Activated CD4-positive, alpha-beta memory T cell treated with anti-CD3 and anti-CD28 coated beads for 36 hours (primary cell): ENCODE results near the gene SENP1. TPM values are rescaled to one million over a fixed set of nuclear protein-coding genes. Genes with fewer than 3 reads are reported as not detected.

Experiments
- CTCF ChIA-PET: fragments of 350-600 bp; sonication (Branson Sonifier 250); formaldehyde crosslinking; loops from one replicate; lab custom pipeline; 2021; ENCODE audit warnings: antibody characterized with exemption, inconsistent platforms; lab: Charles Lee
- POLR2A ChIA-PET: fragments of 350-600 bp; sonication (Branson Sonifier 250); formaldehyde crosslinking; loops from one replicate; lab custom pipeline; 2021; ENCODE audit warnings: antibody characterized with exemption; lab: Charles Lee
- DNase-seq: peaks from one replicate; pipeline ENCODE4 v3.0.0-alpha.2; 2020
- H3K27ac Mint-ChIP-seq: one replicate; pipeline ENCODE4 v1.8.0; 2021; ENCODE audit warnings: mixed read lengths
- H3K27me3 Mint-ChIP-seq: one replicate; pipeline ENCODE4 v1.8.0; 2021; ENCODE audit warnings: mixed read lengths
- H3K36me3 Mint-ChIP-seq: one replicate; pipeline ENCODE4 v1.8.0; 2021; ENCODE audit warnings: mixed read lengths
- H3K4me1 Mint-ChIP-seq: one replicate; pipeline ENCODE4 v1.8.0; 2021; ENCODE audit warnings: low read depth, mixed read lengths
- H3K4me3 Mint-ChIP-seq: one replicate; pipeline ENCODE4 v1.8.0; 2021; ENCODE audit warnings: mild to moderate bottlenecking, mixed read lengths
- H3K9me3 Mint-ChIP-seq: one replicate; pipeline ENCODE4 v1.8.0; 2021; ENCODE audit warnings: mixed read lengths
- intact Hi-C: fragments of 100-400 bp; cut with micrococcal nuclease; formaldehyde crosslinking; loops from one replicate; pipeline ENCODE4 v1.15.1; 2023
- total RNA-seq, 2 experiments: library from RNA; stranded (reverse); gene quantifications; one replicate each; pipeline ENCODE4 v1.2.3, GENCODE V29; 2021

Gene SENP1
- total RNA-seq, 2 experiments from 2014 or later = 37.7 to 41.6 TPM

GRCh38 chr12:48061938-48062719 is 43.8 kb downstream of the SENP1 start:
- H3K4me1 Mint-ChIP-seq = peaks cover 1% of the 10 kb centered on the region
- DNase-seq = no peak
- no peaks in the 10 kb centered on the region for H3K27me3 Mint-ChIP-seq
- intact Hi-C loops = no loop called here
- H3K27ac Mint-ChIP-seq = no peak overlapping the region
- CTCF ChIA-PET = no interaction called here
- H3K4me3 Mint-ChIP-seq = no peak overlapping the region
- POLR2A ChIA-PET = no interaction called here
- peaks cover 13% of the 10 kb centered on the region for H3K9me3 Mint-ChIP-seq
- H3K36me3 Mint-ChIP-seq = peaks cover 67% of the 10 kb centered on the region

GRCh38 chr12:48060474-48060873 is 45.4 kb downstream of the SENP1 start:
- Mint-ChIP-seq H3K27me3 (no peaks in the 10 kb centered on the region), H3K4me3 (no peak overlapping the region), H3K36me3 (peaks cover 63% of the 10 kb centered on the region), H3K27ac (no peak overlapping the region), H3K9me3 (peaks cover 13% of the 10 kb centered on the region), H3K4me1 (no peaks in the 10 kb centered on the region)
- no peak for DNase-seq
- intact Hi-C loops = no loop called here
- ChIA-PET CTCF (no interaction called here), POLR2A (no interaction called here)

GRCh38 chr12:48058771-48059170 is 47.1 kb downstream of the SENP1 start:
- intact Hi-C loops = no loop called here
- H3K27me3 Mint-ChIP-seq = no peaks in the 10 kb centered on the region
- no peak overlapping the region for H3K27ac Mint-ChIP-seq
- ChIA-PET POLR2A (no interaction called here), CTCF (no interaction called here)
- no peak overlapping the region for H3K4me3 Mint-ChIP-seq
- H3K36me3 Mint-ChIP-seq = peaks cover 48% of the 10 kb centered on the region
- no peak for DNase-seq
- H3K4me1 Mint-ChIP-seq = no peaks in the 10 kb centered on the region
- H3K9me3 Mint-ChIP-seq = peaks cover 13% of the 10 kb centered on the region

DNA sequence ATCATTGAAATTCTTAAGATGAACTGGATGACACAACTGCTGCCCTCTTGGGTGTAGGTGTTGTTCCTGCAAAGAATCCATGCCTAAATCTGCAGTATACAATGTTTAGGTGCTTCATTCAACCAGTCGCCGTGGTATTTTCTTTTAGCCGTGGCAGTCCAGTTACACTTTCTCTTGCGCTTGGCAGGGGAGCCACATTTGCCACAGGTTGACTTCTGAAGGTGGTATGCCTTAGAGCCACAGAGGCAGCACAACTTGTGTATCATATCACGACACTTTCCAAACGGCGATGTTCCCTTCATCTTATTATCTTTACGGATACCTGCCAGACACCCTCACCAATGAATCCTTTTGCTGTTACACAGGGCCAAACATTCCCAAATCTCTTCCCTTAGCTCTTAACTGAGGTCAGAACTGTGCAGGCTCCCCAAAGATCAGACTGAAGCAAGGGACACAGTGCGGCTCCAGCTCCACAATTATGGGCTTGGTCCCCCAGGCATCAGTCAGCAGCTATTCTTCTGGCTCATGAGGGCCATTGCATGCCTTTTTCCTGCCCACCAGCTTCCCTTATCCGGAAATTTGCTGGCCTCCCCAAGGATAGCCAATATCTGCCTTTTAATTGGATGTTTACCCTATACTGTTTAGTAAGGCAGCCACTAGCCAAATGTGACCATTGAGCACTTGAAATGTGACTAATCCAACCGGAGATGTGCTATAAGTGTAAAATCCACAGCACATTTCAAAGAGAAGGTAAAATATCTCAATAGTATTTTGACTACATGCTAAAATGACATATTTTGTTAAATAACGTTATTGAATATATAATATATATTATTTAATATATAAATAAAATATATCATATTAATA is 50.7 kb downstream of the SENP1 start:
- ChIA-PET POLR2A (no interaction called here), CTCF (interaction anchor here (1.1 kb wide), 1 partner anchor 134 kb away, joined by 3 read pairs; no protein-coding TSS in a partner anchor)
- H3K27ac Mint-ChIP-seq = no peak overlapping the region
- peaks cover 13% of the 10 kb centered on the region for H3K9me3 Mint-ChIP-seq
- intact Hi-C loops = no loop called here
- DNase-seq = peak; percentile 16
- no peaks in the 10 kb centered on the region for H3K4me1 Mint-ChIP-seq
- peaks cover 20% of the 10 kb centered on the region for H3K36me3 Mint-ChIP-seq
- no peak overlapping the region for H3K4me3 Mint-ChIP-seq
- H3K27me3 Mint-ChIP-seq = no peaks in the 10 kb centered on the region

GRCh38 chr12:48053883-48054282 is 52.0 kb downstream of the SENP1 start:
- no peak overlapping the region for H3K4me3 Mint-ChIP-seq
- intact Hi-C loops = no loop called here
- POLR2A ChIA-PET = no interaction called here
- no peak overlapping the region for H3K27ac Mint-ChIP-seq
- H3K27me3 Mint-ChIP-seq = no peaks in the 10 kb centered on the region
- no peak for DNase-seq
- H3K36me3 Mint-ChIP-seq = peaks cover 10% of the 10 kb centered on the region
- CTCF ChIA-PET = no interaction called here
- no peaks in the 10 kb centered on the region for H3K4me1 Mint-ChIP-seq
- H3K9me3 Mint-ChIP-seq = peaks cover 6% of the 10 kb centered on the region

GRCh38 chr12:48053122-48053521 is 52.8 kb downstream of the SENP1 start:
- ChIA-PET CTCF (interaction anchor here (0.6 to 1.7 kb wide), 2 partner anchors 33 to 90 kb away, joined by 3 to 8 read pairs; partner anchors contain the start of gene TMEM106C), POLR2A (no interaction called here)
- no peak overlapping the region for H3K4me3 Mint-ChIP-seq
- no peaks in the 10 kb centered on the region for H3K9me3 Mint-ChIP-seq
- H3K27ac Mint-ChIP-seq = no peak overlapping the region
- intact Hi-C loops = no loop called here
- H3K4me1 Mint-ChIP-seq = no peaks in the 10 kb centered on the region
- H3K27me3 Mint-ChIP-seq = no peaks in the 10 kb centered on the region
- peaks cover 8% of the 10 kb centered on the region for H3K36me3 Mint-ChIP-seq
- DNase-seq = no peak

- H3K36me3 Mint-ChIP-seq = peaks cover 9% of the 10 kb centered on the region
- H3K27me3 Mint-ChIP-seq = no peaks in the 10 kb centered on the region
- H3K27ac Mint-ChIP-seq = no peak overlapping the region
- H3K9me3 Mint-ChIP-seq = no peaks in the 10 kb centered on the region
- ChIA-PET CTCF (interaction anchor here (0.6 to 2.2 kb wide), 4 partner anchors 44 to 567 kb away, joined by 3 to 6 read pairs (median 4); partner anchors contain the start of gene VDR), POLR2A (no interaction called here)
- no peak overlapping the region for H3K4me3 Mint-ChIP-seq
- DNase-seq = no peak
- intact Hi-C loops = no loop called here
- no peaks in the 10 kb centered on the region for H3K4me1 Mint-ChIP-seq
Measured at GRCh38 chr12:48051681-48052080, 54.2 kb downstream of the SENP1 start.

DNA sequence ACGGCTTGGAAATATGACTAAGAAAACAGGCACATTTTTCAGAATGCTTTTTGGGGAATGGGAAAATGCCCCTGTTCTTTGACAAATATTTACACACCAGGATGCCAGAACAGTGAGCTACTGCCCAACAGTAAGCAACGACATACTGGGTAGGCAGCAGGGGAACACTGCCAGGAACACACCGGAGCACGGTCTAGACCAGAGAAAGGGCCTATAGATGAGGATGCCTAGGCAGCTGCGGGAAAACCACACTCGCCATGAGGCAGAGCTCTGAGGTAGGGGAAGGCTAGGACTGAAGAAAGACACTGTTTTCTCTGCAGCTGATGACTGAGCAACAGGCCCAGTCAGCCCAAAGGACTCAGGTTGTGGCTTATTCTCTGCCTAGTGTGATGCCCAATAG is 55.7 kb downstream of the SENP1 start:
- Mint-ChIP-seq H3K27me3 (no peaks in the 10 kb centered on the region), H3K4me1 (no peaks in the 10 kb centered on the region), H3K4me3 (no peak overlapping the region), H3K9me3 (no peaks in the 10 kb centered on the region), H3K36me3 (peaks cover 17% of the 10 kb centered on the region), H3K27ac (no peak overlapping the region)
- ChIA-PET CTCF (interaction anchor here (2.2 kb wide), 1 partner anchor 568 kb away, joined by 6 read pairs; no protein-coding TSS in a partner anchor), POLR2A (no interaction called here)
- no peak for DNase-seq
- intact Hi-C loops = no loop called here

GRCh38 chr12:48045965-48046518 is 59.8 kb downstream of the SENP1 start:
- CTCF ChIA-PET = no interaction called here

GRCh38 chr12:48045061-48045846 is 60.6 kb downstream of the SENP1 start:
- intact Hi-C loops = no loop called here

More at GRCh38 chr12:48045965-48046518, 59.8 kb downstream of the SENP1 start:
- no peak for DNase-seq
- Mint-ChIP-seq H3K9me3 (no peaks in the 10 kb centered on the region), H3K36me3 (peaks cover 24% of the 10 kb centered on the region), H3K27ac (no peak overlapping the region), H3K27me3 (no peaks in the 10 kb centered on the region), H3K4me1 (no peaks in the 10 kb centered on the region), H3K4me3 (no peak overlapping the region)
- POLR2A ChIA-PET = no interaction called here
- intact Hi-C loops = no loop called here

DNA sequence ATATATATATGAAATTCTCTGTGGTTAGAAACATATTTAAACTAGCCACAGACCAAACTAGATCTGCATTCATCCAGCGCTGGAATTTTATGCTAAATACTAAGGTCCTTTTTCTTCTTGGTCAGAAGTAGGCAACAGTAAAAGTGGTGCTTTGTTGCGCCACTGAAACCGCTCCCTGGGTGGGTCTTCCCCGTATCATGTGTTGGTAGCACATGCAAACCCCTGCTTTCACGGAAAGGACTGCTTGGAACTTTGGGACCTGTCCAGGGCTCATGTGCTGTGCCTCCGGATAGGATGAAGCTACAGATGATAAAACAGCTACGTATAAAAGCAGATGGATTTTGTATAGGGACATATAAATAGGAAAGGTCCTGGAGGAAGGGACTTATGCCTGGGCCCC is 61.5 kb downstream of the SENP1 start:
- no peak for DNase-seq
- no peak overlapping the region for H3K4me3 Mint-ChIP-seq
- no peak overlapping the region for H3K27ac Mint-ChIP-seq
- no peaks in the 10 kb centered on the region for H3K27me3 Mint-ChIP-seq
- no peaks in the 10 kb centered on the region for H3K9me3 Mint-ChIP-seq
- H3K4me1 Mint-ChIP-seq = no peaks in the 10 kb centered on the region
- ChIA-PET CTCF (no interaction called here), POLR2A (no interaction called here)
- intact Hi-C loops = no loop called here
- H3K36me3 Mint-ChIP-seq = peaks cover 24% of the 10 kb centered on the region

More at GRCh38 chr12:48045061-48045846, 60.6 kb downstream of the SENP1 start:
- POLR2A ChIA-PET = no interaction called here
- Mint-ChIP-seq H3K27me3 (no peaks in the 10 kb centered on the region), H3K4me3 (no peak overlapping the region), H3K9me3 (no peaks in the 10 kb centered on the region), H3K4me1 (no peaks in the 10 kb centered on the region), H3K36me3 (peaks cover 24% of the 10 kb centered on the region), H3K27ac (no peak overlapping the region)
- no peak for DNase-seq
- CTCF ChIA-PET = no interaction called here
